B cell (primary cell): ENCODE results near the gene SLIT3.

Experiments used
- CTCF ChIP-seq: fragments of 200-600 bp; IDR thresholded peaks from one replicate; pipeline ENCODE4 v1.8.0; 2022; ENCODE audit warnings: antibody characterized with exemption, mild to moderate bottlenecking
- EZH2 ChIP-seq: IDR thresholded peaks from 2 replicates; pipeline ENCODE4 v1.6.1; 2012; ENCODE audit warnings: borderline replicate concordance, low read depth, mild to moderate bottlenecking, moderate library complexity, low read length; ENCODE audit not compliant: insufficient read depth, poor library complexity, severe bottlenecking

GRCh38 chr5:168793841-168794837, 506.8 kb downstream of the SLIT3 start:
- no peak for TF ChIP-seq CTCF
- no peak for TF ChIP-seq EZH2
